Measurements from ENCODE around the gene PARVB.
"Not testable (repeated sequence)": the region's sequence is repeated elsewhere in the genome, so short reads cannot be mapped to it uniquely, and the experiment has no call there.

The PARVB gene

GRCh38 chr22:44090571-44090905 is 66.4 kb downstream of the PARVB start:
- no peak for DNase-seq

GRCh38 chr22:44091021-44091721 is 67.1 kb downstream of the PARVB start:
- peak in 1 of 2 donors; percentile 26 for DNase-seq

DNA sequence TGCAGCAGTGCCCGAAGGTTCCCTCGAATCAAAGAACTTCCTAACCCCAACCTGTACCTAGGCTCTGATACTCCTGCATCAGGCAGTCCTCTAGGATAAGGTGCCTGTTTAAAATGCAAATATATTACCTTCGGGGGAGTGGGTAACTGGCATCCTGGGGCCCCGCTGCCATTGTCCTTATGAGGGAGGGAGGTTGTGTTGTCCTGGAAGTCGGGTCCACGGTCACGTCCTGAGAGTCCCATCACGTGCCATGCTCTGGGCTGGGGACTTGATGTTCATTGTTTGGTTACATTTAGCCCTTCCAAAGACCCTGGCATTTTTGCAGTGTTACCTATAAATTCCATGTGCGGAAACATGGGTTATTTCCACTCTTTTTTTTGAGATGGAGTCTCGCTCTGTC is 67.6 kb downstream of the PARVB start:
- no peak for DNase-seq

DNA sequence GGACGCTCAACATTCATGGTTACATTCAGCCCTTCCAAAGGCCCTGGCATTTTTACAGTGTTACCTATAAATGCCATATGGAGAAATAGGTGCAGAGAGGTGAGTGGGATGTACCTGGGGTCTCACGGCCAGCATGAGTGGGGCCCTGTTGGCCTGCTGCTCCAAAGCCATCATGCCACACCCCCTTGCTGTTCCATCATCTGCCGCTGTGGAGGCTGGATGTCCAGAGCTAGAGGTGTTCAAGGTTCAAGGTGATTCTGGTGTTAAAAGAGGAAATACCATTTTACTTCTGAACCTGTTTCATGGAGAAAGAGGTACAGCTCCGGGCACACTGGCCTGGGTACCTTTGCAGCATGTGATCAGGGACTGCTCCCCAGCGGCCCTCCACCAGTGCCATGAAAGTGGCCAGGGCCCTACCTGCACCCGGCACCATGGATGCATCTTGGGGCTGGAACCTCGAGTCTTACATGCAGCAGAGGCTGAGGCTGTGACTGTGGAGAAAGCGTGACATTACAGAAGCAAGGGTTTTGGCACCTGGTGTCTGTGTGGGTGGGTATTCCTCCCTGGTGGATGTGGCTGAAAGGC is 68.6 kb downstream of the PARVB start:
- no peak for DNase-seq

- DNase-seq: no peak
Observed at GRCh38 chr22:44093791-44094190, 69.7 kb downstream of the PARVB start.

GRCh38 chr22:44094751-44095302 is 70.7 kb downstream of the PARVB start:
- no peak for DNase-seq

DNA sequence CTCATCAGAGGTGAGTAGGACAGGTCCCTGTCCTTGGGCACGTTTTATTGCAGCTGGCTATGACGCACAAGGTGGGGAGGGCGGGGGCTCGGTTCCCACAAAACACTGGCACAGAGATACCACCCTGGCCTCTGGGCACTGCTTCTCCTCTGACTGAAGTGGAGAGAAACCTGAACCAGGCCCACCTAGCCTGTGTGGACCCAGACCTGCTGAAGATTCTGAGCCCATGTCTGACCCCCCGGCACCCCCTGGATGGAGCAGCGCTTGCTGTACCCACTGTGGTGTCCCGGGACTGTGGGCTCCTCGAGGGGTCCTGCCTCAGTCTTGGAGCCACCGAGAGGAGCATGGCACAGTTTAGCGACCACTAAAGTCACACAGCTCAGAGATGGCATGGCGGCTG is 72.6 kb downstream of the PARVB start:
- DNase-seq: no peak

- no peak for DNase-seq
Observed at GRCh38 chr22:44097263-44098020, 73.3 kb downstream of the PARVB start.

DNA sequence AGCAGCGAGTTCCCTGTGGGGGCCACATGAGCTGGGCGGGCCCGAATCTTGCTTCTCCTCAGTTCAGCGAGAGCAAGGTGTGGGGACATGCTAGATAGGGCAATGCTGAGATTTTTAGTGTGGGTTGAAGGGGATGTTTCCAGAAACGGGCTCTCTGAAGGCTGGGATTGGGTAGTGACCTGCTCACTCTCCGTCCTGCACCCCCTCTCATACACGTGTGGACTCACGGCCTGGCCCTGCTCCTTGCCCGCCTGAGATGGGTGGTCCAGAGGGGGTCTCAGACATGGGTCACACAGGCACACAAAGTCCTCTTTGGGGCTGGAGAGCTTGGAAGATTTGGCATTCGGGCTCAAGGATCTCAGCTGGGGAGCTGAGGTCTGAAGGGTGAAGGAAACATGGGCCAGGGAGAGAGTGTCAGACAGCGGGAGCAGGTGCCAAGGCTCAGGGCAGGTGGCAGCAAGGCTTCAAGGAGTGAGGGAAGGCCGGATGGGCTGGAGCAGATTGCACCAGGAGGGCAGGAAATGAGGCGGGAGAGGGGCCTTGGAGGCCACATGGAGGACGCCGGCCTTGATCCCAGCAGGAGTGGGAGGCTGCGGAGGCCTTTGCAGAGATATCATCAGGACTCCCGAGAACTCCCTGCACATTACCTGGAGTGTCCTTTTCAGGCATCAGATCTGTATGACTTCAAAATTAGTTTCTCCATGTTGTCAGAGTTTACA is 74.1 kb downstream of the PARVB start:
- DNase-seq: no peak

DNA sequence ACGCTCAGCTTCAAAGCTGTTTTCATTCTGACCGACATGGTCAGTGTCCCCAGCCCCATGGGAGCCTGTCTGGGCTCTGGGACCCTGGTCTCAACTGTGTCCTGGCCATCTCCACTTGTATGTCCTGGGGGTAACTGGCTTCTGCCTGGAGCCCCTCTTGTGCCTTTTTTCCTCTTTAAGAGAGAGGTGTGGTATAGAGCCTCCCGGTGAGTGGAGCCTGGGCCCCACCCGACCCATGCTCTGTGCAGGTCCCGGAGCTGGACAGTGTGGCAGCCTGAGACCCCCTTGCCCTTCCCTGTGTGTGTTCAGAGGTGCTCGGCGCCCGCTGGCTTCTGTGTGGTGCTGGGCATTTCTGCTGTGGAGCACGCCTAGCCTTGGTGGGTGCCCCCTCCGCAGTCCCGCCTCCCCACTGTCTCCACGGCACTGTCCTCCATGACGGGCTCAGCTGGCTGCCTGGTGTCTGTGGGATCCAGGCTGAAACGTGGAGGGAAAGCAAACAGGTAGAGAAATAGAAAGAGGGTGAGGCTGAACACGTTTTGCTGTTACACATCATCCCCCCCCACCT is 74.9 kb downstream of the PARVB start:
- no peak for DNase-seq

GRCh38 chr22:44099696-44100095 is 75.6 kb downstream of the PARVB start:
- DNase-seq: no peak

DNA sequence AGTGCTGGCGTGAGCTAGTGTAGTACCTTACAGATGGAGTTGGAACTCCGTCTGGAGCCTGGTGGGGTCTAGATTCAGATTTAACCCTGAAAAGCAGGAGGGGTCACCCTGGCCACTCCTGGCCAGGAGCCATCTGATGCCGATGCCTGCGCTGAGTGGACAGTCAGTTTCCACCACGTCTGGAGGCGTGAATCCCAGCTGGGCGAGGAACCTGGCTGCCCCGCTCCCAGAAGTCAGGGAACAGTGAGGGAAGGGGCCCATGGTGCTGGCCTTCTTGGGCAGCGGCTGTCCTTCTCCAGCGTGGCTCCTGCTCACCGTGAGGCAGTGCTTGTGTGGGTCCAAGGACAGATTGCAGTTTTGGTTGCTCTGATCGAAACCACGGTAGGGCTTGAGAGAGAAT is 76.3 kb downstream of the PARVB start:
- DNase-seq: no peak

GRCh38 chr22:44102121-44102520 is 78.0 kb downstream of the PARVB start:
- no peak for DNase-seq

- no peak for DNase-seq
Observed at GRCh38 chr22:44102856-44103255, 78.8 kb downstream of the PARVB start.

- no peak for DNase-seq
Observed at GRCh38 chr22:44103735-44104480, 79.8 kb downstream of the PARVB start.

GRCh38 chr22:44107340-44107739 is 83.2 kb downstream of the PARVB start:
- DNase-seq: no peak

GRCh38 chr22:44108076-44108475 is 84.0 kb downstream of the PARVB start:
- DNase-seq: no peak

GRCh38 chr22:44108806-44109385 is 84.8 kb downstream of the PARVB start:
- no peak for DNase-seq

- DNase-seq: no peak
Observed at GRCh38 chr22:44109416-44109815, 85.3 kb downstream of the PARVB start.

GRCh38 chr22:44110656-44111055 is 86.6 kb downstream of the PARVB start:
- not testable (repeated sequence) for DNase-seq

GRCh38 chr22:44111562-44112155 is 87.6 kb downstream of the PARVB start:
- DNase-seq: no peak

Measured in stimulated activated CD4-positive, alpha-beta T cell treated with anti-CD3 and anti-CD28 coated beads, Interleukin-2, amount 100 ng/mL, for 48 hours (primary cell).